ENCODE measurements around the gene NTF4. TPM values are rescaled to one million over a fixed set of nuclear protein-coding genes. Genes with fewer than 3 reads are reported as not detected.
"Not testable (repeated sequence)": the region's sequence is repeated elsewhere in the genome, so short reads cannot be mapped to it uniquely, and the experiment has no call there.

Gene NTF4
- polyA plus RNA-seq, 2 of the 4 experiments (the other 2 are of a cell fraction): 0.37 to 1.0 TPM

DNA sequence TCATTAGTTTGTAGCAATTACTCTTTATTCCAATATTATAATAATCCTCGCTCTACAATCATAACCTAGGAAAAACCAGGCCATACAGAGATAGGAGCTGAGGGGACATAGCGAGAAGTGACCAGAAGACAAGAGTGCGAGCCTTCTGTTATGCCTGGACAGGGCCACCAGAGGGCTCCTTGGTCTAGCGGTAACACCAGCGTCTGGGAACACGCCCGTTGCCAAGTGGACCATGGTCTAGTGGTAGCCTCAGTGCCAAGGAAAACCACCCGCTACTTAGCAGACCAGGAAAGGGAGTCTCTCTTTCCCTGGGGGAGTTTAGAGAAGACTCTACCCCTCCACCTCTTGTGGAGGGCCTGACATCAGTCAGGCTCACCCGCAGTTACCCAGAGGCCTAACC is 10.3 kb upstream of the NTF4 start:
- not testable (repeated sequence) for FAIRE-seq, H3K4me2 ChIP-seq, H3K4me3 ChIP-seq, H3K27ac ChIP-seq, H3K9me3 ChIP-seq
- ChIA-PET CTCF (interaction anchor here (0.7 to 8.8 kb wide), 38 partner anchors 8 to 359 kb away, joined by 3 to 121 read pairs (median 6); partner anchors contain the start of genes CGB7, GYS1, LIN7B and RUVBL2), POLR2A (interaction anchor here (0.7 to 1.5 kb wide), 2 partner anchors 75 to 124 kb away, joined by 3 to 4 read pairs; no protein-coding TSS in a partner anchor)
- DNase-seq (ENCODE audit: low read depth in 1 of 2, low spot score in 1 of 2): peak in 1 of 2 experiments; percentile 79
- WGBS (ENCODE audit: missing lambda C conversion rate): 14% methylated on average over 9 of the region's 9 CpGs
- H3K4me1 ChIP-seq: peaks cover 16% of the 10 kb centered on the region
- peak in 1 of 2 experiments; percentile 18; a peak in 2 of 6 replicates for ATAC-seq
- TF ChIP-seq SMC3 (IDR thresholded peaks at IDR 0.05): peak; percentile 73
- TF ChIP-seq, protein P1, sequence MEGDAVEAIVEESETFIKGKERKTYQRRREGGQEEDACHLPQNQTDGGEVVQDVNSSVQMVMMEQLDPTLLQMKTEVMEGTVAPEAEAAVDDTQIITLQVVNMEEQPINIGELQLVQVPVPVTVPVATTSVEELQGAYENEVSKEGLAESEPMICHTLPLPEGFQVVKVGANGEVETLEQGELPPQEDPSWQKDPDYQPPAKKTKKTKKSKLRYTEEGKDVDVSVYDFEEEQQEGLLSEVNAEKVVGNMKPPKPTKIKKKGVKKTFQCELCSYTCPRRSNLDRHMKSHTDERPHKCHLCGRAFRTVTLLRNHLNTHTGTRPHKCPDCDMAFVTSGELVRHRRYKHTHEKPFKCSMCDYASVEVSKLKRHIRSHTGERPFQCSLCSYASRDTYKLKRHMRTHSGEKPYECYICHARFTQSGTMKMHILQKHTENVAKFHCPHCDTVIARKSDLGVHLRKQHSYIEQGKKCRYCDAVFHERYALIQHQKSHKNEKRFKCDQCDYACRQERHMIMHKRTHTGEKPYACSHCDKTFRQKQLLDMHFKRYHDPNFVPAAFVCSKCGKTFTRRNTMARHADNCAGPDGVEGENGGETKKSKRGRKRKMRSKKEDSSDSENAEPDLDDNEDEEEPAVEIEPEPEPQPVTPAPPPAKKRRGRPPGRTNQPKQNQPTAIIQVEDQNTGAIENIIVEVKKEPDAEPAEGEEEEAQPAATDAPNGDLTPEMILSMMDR (IDR thresholded peaks at IDR 0.05): peak; percentile 70
- peak; percentile 67 to 80 for TF ChIP-seq RAD21 (conservative IDR thresholded peaks at IDR 0.05 in 1 of 2, IDR thresholded peaks at IDR 0.05 in 1 of 2)

DNA sequence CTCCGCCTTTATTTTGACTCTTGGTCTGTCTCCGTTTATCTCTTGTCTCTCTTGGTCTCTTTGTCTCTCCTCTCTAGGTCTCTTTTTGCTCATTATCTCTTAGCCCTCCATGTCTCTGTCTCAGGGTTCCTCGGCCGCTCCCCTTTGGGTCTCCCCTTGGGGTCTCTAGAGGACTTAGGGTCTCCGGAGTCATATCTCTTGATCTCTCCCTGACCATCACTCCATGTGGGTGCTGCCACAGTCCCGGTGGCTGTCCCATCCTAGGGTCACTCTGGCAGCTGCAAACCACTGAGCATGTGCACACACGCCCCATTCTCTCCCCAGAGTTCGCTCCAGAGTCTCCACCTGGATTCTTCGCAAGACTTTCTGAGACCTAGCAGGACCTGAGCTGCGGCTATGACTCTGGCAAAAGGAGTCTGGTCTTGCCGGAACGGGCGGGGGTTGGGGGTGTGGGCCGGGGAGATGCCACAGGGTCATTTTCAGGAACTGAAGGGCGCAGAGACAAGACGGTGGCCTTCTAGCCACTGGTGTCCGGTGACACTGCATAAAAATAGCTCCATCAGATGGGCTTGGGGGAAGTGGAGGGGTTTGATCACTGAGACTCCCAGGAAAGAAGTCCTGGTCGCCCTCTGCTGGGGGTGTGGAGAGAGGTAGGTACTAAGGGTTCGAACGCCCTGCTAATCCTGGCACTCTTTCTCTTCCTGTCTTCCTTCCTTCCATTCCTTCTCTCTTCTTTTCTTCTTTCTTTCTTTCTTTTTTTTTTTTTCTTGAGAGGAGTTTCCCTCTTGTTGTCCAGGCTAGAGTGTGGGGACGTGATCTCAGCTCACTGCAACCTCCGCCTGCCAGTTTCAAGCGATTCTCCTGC is 9.1 kb upstream of the NTF4 start:
- FAIRE-seq: no peak
- ATAC-seq: peak; percentile 77 to 86
- H3K4me1 ChIP-seq: peaks cover 16% of the 10 kb centered on the region
- TF ChIP-seq RAD21 (conservative IDR thresholded peaks at IDR 0.05 in 1 of 2, IDR thresholded peaks at IDR 0.05 in 1 of 2): peak; percentile 40 to 66; a peak in 4 of 5 replicates
- peak; percentile 60 for TF ChIP-seq SMC3 (IDR thresholded peaks at IDR 0.05)
- TF ChIP-seq, protein P1 (IDR thresholded peaks at IDR 0.05): peak; percentile 62
- TF ChIP-seq, protein P2, sequence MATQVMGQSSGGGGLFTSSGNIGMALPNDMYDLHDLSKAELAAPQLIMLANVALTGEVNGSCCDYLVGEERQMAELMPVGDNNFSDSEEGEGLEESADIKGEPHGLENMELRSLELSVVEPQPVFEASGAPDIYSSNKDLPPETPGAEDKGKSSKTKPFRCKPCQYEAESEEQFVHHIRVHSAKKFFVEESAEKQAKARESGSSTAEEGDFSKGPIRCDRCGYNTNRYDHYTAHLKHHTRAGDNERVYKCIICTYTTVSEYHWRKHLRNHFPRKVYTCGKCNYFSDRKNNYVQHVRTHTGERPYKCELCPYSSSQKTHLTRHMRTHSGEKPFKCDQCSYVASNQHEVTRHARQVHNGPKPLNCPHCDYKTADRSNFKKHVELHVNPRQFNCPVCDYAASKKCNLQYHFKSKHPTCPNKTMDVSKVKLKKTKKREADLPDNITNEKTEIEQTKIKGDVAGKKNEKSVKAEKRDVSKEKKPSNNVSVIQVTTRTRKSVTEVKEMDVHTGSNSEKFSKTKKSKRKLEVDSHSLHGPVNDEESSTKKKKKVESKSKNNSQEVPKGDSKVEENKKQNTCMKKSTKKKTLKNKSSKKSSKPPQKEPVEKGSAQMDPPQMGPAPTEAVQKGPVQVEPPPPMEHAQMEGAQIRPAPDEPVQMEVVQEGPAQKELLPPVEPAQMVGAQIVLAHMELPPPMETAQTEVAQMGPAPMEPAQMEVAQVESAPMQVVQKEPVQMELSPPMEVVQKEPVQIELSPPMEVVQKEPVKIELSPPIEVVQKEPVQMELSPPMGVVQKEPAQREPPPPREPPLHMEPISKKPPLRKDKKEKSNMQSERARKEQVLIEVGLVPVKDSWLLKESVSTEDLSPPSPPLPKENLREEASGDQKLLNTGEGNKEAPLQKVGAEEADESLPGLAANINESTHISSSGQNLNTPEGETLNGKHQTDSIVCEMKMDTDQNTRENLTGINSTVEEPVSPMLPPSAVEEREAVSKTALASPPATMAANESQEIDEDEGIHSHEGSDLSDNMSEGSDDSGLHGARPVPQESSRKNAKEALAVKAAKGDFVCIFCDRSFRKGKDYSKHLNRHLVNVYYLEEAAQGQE (IDR thresholded peaks at IDR 0.05): no peak
- peak; percentile 65 to 73 for DNase-seq (ENCODE audit: low read depth in 1 of 2, low spot score in 1 of 2)
- peak overlapping the region; percentile 82 for H3K4me2 ChIP-seq
- 0 out of 6 replicates have a peak overlapping the region, but pooled peaks of 1 of the 2 experiments have one; percentile 9 for H3K27ac ChIP-seq
- H3K9me3 ChIP-seq: no peaks in the 10 kb centered on the region
- POLR2A ChIA-PET: interaction anchor here (0.7 to 1.5 kb wide), 2 partner anchors 74 to 125 kb away, joined by 3 to 4 read pairs; no protein-coding TSS in a partner anchor
- CTCF ChIA-PET: interaction anchor here (0.5 to 8.8 kb wide), 47 partner anchors 9 to 906 kb away, joined by 3 to 121 read pairs (median 5); partner anchors contain the start of genes CGB7, GYS1, NTF4 and PPP1R15A
- H3K4me3 ChIP-seq: peak overlapping the region; percentile 6; the same call in 1 of the 3 replicates
- 43% methylated on average over 23 of the region's 23 CpGs for WGBS (ENCODE audit: missing lambda C conversion rate)

DNA sequence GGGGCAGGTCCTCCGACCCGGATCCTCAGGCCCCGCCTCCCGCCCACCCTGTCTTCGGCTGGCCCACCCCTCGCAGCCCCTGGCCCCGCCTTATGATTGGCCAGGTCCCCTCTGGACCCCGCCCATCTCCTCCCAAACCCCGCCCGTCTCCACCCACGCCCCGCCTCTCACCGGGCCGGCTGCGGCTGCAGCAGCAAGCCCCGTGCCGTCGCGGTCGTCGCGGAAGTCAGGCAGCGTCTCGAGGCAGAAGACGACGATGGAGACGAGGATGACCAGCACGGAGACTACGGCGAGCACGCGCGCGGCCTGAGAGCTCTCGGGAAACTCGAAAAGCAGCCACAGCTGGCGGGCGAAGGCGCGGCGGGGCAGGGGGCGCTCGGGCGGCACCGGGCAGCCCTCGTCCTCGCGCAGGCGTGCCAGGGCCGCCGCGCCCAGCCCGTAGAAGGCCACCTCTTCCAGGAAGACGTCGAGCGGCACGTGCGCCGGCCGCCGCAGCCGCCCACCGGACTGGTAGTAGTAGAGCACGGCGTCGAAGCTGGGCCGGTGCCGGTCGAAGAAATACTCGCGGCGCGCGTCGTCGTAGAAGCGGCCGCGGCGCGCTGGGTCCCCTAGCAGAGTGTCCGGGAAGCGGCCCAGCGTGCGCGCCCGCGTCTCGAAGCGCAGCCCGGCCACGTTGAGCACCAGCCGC is 7.4 kb upstream of the NTF4 start:
- ChIA-PET CTCF (interaction anchor here (0.6 to 8.8 kb wide), 8 partner anchors 14 to 154 kb away, joined by 3 to 121 read pairs (median 14); partner anchors contain the start of genes CGB7 and RUVBL2), POLR2A (no interaction called here)
- Histone ChIP-seq H3K9me3 (no peaks in the 10 kb centered on the region), H3K4me1 (peaks cover 16% of the 10 kb centered on the region), H3K4me2 (peak overlapping the region; percentile 82; the same call in 2 of the 3 replicates), H3K4me3 (no peak overlapping the region; the same call in 1 of the 3 replicates), H3K27ac (no peak overlapping the region)
- WGBS (ENCODE audit: missing lambda C conversion rate): 78% methylated on average over 80 of the region's 93 CpGs
- TF ChIP-seq EHMT2 (IDR thresholded peaks at IDR 0.05; ENCODE audit: low read depth) (no peak), GATA3 (IDR thresholded peaks at IDR 0.05; ENCODE audit: borderline replicate concordance) (no peak), MAFK (IDR thresholded peaks at IDR 0.05; ENCODE audit: partially characterized antibody) (no peak), SREBF2 (IDR thresholded peaks at IDR 0.05) (no peak), RNF2 (IDR thresholded peaks at IDR 0.05; ENCODE audit: borderline replicate concordance, low read depth) (no peak)
- TF ChIP-seq, protein P2 (IDR thresholded peaks at IDR 0.05): no peak
- TF ChIP-seq, protein P3, sequence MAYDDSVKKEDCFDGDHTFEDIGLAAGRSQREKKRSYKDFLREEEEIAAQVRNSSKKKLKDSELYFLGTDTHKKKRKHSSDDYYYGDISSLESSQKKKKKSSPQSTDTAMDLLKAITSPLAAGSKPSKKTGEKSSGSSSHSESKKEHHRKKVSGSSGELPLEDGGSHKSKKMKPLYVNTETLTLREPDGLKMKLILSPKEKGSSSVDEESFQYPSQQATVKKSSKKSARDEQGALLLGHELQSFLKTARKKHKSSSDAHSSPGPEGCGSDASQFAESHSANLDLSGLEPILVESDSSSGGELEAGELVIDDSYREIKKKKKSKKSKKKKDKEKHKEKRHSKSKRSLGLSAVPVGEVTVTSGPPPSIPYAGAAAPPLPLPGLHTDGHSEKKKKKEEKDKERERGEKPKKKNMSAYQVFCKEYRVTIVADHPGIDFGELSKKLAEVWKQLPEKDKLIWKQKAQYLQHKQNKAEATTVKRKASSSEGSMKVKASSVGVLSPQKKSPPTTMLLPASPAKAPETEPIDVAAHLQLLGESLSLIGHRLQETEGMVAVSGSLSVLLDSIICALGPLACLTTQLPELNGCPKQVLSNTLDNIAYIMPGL (CRISPR knock-in tag; IDR thresholded peaks at IDR 0.05; ENCODE audit: borderline replicate concordance): no peak
- ATAC-seq (no peak), FAIRE-seq (no peak), DNase-seq (ENCODE audit: low read depth in 1 of 2, low spot score in 1 of 2) (no peak)
